ENCODE data around the gene GIGYF1. TPM values are rescaled to one million over a fixed set of nuclear protein-coding genes. Genes with fewer than 3 reads are reported as not detected.

The GIGYF1 gene
- total and polyA plus RNA-seq, 2 of the 13 experiments (the other 11 are each of a cell fraction or from before 2014, with no cell fraction given), result 7.6 to 16.1 TPM

DNA sequence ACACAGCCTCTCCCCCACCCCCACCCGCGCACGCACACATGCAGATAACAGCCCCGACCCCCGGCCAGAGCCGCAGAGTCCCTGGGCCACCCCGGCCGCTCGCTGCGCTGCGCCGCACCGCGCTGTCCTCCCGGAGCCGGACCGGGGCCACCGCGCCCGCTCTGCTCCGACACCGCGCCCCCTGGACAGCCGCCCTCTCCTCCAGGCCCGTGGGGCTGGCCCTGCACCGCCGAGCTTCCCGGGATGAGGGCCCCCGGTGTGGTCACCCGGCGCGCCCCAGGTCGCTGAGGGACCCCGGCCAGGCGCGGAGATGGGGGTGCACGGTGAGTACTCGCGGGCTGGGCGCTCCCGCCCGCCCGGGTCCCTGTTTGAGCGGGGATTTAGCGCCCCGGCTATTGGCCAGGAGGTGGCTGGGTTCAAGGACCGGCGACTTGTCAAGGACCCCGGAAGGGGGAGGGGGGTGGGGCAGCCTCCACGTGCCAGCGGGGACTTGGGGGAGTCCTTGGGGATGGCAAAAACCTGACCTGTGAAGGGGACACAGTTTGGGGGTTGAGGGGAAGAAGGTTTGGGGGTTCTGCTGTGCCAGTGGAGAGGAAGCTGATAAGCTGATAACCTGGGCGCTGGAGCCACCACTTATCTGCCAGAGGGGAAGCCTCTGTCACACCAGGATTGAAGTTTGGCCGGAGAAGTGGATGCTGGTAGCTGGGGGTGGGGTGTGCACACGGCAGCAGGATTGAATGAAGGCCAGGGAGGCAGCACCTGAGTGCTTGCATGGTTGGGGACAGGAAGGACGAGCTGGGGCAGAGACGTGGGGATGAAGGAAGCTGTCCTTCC, 26.8 kb upstream of the GIGYF1 start (continued):
- TF ChIP-seq ZNF83 (CRISPR knock-in tag; IDR thresholded peaks at IDR 0.05; ENCODE audit: borderline replicate concordance) (0 out of 2 replicates have a peak, but pooled peaks have one; percentile 29), ZNF33B (CRISPR knock-in tag; IDR thresholded peaks at IDR 0.05) (no peak), ZNF773 (CRISPR knock-in tag; IDR thresholded peaks at IDR 0.05; ENCODE audit: borderline replicate concordance) (no peak), MEIS1 (CRISPR knock-in tag; IDR thresholded peaks at IDR 0.05; ENCODE audit: borderline replicate concordance) (no peak), KDM5B (CRISPR knock-in tag; IDR thresholded peaks at IDR 0.05; ENCODE audit: borderline replicate concordance) (no peak; the same call in 1 of the 2 replicates), SPEN (CRISPR knock-in tag; IDR thresholded peaks at IDR 0.05; ENCODE audit: low read depth) (peak; percentile 19; the same call in 1 of the 2 replicates), MIER3 (CRISPR knock-in tag; IDR thresholded peaks at IDR 0.05; ENCODE audit: borderline replicate concordance) (no peak), ZNF569 (CRISPR knock-in tag; IDR thresholded peaks at IDR 0.05; ENCODE audit: borderline replicate concordance) (no peak), ZMYM3 (CRISPR knock-in tag; IDR thresholded peaks at IDR 0.05) (no peak), ZNF44 (CRISPR knock-in tag; IDR thresholded peaks at IDR 0.05) (no peak), HOXD1 (CRISPR knock-in tag; IDR thresholded peaks at IDR 0.05) (0 out of 2 replicates have a peak, but pooled peaks have one; percentile 51), NRL (CRISPR knock-in tag; IDR thresholded peaks at IDR 0.05; ENCODE audit: borderline replicate concordance) (no peak), SMAD1 (CRISPR knock-in tag; IDR thresholded peaks at IDR 0.05; ENCODE audit: borderline replicate concordance, low read depth) (0 out of 2 replicates have a peak, but pooled peaks have one; percentile 47), KLF15 (CRISPR knock-in tag; IDR thresholded peaks at IDR 0.05; ENCODE audit: borderline replicate concordance) (no peak)
- TF ChIP-seq, protein P1, sequence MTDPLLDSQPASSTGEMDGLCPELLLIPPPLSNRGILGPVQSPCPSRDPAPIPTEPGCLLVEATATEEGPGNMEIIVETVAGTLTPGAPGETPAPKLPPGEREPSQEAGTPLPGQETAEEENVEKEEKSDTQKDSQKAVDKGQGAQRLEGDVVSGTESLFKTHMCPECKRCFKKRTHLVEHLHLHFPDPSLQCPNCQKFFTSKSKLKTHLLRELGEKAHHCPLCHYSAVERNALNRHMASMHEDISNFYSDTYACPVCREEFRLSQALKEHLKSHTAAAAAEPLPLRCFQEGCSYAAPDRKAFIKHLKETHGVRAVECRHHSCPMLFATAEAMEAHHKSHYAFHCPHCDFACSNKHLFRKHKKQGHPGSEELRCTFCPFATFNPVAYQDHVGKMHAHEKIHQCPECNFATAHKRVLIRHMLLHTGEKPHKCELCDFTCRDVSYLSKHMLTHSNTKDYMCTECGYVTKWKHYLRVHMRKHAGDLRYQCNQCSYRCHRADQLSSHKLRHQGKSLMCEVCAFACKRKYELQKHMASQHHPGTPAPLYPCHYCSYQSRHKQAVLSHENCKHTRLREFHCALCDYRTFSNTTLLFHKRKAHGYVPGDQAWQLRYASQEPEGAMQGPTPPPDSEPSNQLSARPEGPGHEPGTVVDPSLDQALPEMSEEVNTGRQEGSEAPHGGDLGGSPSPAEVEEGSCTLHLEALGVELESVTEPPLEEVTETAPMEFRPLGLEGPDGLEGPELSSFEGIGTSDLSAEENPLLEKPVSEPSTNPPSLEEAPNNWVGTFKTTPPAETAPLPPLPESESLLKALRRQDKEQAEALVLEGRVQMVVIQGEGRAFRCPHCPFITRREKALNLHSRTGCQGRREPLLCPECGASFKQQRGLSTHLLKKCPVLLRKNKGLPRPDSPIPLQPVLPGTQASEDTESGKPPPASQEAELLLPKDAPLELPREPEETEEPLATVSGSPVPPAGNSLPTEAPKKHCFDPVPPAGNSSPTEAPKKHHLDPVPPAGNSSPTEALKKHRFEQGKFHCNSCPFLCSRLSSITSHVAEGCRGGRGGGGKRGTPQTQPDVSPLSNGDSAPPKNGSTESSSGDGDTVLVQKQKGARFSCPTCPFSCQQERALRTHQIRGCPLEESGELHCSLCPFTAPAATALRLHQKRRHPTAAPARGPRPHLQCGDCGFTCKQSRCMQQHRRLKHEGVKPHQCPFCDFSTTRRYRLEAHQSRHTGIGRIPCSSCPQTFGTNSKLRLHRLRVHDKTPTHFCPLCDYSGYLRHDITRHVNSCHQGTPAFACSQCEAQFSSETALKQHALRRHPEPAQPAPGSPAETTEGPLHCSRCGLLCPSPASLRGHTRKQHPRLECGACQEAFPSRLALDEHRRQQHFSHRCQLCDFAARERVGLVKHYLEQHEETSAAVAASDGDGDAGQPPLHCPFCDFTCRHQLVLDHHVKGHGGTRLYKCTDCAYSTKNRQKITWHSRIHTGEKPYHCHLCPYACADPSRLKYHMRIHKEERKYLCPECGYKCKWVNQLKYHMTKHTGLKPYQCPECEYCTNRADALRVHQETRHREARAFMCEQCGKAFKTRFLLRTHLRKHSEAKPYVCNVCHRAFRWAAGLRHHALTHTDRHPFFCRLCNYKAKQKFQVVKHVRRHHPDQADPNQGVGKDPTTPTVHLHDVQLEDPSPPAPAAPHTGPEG (CRISPR knock-in tag; IDR thresholded peaks at IDR 0.05), result no peak
- TF ChIP-seq, protein P2, sequence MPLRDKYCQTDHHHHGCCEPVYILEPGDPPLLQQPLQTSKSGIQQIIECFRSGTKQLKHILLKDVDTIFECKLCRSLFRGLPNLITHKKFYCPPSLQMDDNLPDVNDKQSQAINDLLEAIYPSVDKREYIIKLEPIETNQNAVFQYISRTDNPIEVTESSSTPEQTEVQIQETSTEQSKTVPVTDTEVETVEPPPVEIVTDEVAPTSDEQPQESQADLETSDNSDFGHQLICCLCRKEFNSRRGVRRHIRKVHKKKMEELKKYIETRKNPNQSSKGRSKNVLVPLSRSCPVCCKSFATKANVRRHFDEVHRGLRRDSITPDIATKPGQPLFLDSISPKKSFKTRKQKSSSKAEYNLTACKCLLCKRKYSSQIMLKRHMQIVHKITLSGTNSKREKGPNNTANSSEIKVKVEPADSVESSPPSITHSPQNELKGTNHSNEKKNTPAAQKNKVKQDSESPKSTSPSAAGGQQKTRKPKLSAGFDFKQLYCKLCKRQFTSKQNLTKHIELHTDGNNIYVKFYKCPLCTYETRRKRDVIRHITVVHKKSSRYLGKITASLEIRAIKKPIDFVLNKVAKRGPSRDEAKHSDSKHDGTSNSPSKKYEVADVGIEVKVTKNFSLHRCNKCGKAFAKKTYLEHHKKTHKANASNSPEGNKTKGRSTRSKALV (CRISPR knock-in tag; IDR thresholded peaks at IDR 0.05), result no peak
- TF ChIP-seq, protein P3, sequence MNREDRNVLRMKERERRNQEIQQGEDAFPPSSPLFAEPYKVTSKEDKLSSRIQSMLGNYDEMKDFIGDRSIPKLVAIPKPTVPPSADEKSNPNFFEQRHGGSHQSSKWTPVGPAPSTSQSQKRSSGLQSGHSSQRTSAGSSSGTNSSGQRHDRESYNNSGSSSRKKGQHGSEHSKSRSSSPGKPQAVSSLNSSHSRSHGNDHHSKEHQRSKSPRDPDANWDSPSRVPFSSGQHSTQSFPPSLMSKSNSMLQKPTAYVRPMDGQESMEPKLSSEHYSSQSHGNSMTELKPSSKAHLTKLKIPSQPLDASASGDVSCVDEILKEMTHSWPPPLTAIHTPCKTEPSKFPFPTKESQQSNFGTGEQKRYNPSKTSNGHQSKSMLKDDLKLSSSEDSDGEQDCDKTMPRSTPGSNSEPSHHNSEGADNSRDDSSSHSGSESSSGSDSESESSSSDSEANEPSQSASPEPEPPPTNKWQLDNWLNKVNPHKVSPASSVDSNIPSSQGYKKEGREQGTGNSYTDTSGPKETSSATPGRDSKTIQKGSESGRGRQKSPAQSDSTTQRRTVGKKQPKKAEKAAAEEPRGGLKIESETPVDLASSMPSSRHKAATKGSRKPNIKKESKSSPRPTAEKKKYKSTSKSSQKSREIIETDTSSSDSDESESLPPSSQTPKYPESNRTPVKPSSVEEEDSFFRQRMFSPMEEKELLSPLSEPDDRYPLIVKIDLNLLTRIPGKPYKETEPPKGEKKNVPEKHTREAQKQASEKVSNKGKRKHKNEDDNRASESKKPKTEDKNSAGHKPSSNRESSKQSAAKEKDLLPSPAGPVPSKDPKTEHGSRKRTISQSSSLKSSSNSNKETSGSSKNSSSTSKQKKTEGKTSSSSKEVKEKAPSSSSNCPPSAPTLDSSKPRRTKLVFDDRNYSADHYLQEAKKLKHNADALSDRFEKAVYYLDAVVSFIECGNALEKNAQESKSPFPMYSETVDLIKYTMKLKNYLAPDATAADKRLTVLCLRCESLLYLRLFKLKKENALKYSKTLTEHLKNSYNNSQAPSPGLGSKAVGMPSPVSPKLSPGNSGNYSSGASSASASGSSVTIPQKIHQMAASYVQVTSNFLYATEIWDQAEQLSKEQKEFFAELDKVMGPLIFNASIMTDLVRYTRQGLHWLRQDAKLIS (CRISPR knock-in tag; IDR thresholded peaks at IDR 0.05), result no peak

All from HepG2 (cell line).